Measurements from ENCODE around the gene EXO5.
"Not testable (repeated sequence)": the region's sequence is repeated elsewhere in the genome, so short reads cannot be mapped to it uniquely, and the experiment has no call there.

The EXO5 gene

GRCh38 chr1:40553017-40553416, 44.5 kb downstream of the EXO5 start:
- no peak for DNase-seq (ENCODE audit: low read depth, low spot score)

- not testable (repeated sequence) for DNase-seq (ENCODE audit: low read depth, low spot score)
Observed at GRCh38 chr1:40554807-40555206, 46.2 kb downstream of the EXO5 start.

GRCh38 chr1:40556121-40556520, 47.6 kb downstream of the EXO5 start:
- DNase-seq (ENCODE audit: low read depth, low spot score), result no peak

- not testable (repeated sequence) for DNase-seq (ENCODE audit: low read depth, low spot score)
Observed at GRCh38 chr1:40558241-40558640, 49.7 kb downstream of the EXO5 start.

- no peak for DNase-seq (ENCODE audit: low read depth, low spot score)
Observed at GRCh38 chr1:40562185-40562584, 53.6 kb downstream of the EXO5 start.

- no peak for DNase-seq (ENCODE audit: low read depth, low spot score)
Observed at GRCh38 chr1:40563266-40563665, 54.7 kb downstream of the EXO5 start.

GRCh38 chr1:40564506-40564905, 55.9 kb downstream of the EXO5 start:
- DNase-seq (ENCODE audit: low read depth, low spot score), result no peak

- no peak for DNase-seq (ENCODE audit: low read depth, low spot score)
Observed at GRCh38 chr1:40564913-40565312, 56.3 kb downstream of the EXO5 start.

All from ELF-1 (cell line).